Epithelial cell of esophagus (primary cell): ENCODE data around the gene HYLS1.
A peak's percentile ranks its signal among the peaks of the same experiment; 100 is the strongest.

Experiments
- DNase-seq: peaks from one replicate; pipeline ENCODE4 v3.0.0; 2010; ENCODE audit warnings: low read depth
- H3K4me3 ChIP-seq: 2 replicates; pipeline ENCODE4 v1.5.1; 2011; ENCODE audit warnings: mild to moderate bottlenecking, low read length, control low read depth
- CTCF ChIP-seq: IDR thresholded peaks from 2 replicates; pipeline ENCODE4 v1.5.1; 2011; ENCODE audit warnings: low read depth, mild to moderate bottlenecking, low read length, control low read depth, inconsistent platforms; ENCODE audit not compliant: insufficient read depth; ENCODE audit errors: missing control alignments

The HYLS1 gene

GRCh38 chr11:125871391-125872137 is 15.9 kb upstream of the HYLS1 start:
- no peak overlapping the region for H3K4me3 ChIP-seq
- TF ChIP-seq CTCF: peak; percentile 40
- peak; percentile 27 for DNase-seq

GRCh38 chr11:125872138-125872491 is 15.4 kb upstream of the HYLS1 start:
- no peak overlapping the region for H3K4me3 ChIP-seq
- DNase-seq: no peak
- no peak for TF ChIP-seq CTCF

GRCh38 chr11:125873881-125874555 is 13.4 kb upstream of the HYLS1 start:
- no peak for TF ChIP-seq CTCF
- H3K4me3 ChIP-seq: no peak overlapping the region
- DNase-seq: no peak

- peak; percentile 73 for DNase-seq
- peak; percentile 88 for TF ChIP-seq CTCF
- H3K4me3 ChIP-seq: no peak overlapping the region
These were observed 12.8 kb upstream of the HYLS1 start for GRCh38 chr11:125874556-125875124.

- no peak overlapping the region for H3K4me3 ChIP-seq
- TF ChIP-seq CTCF: no peak
- peak; percentile 57 for DNase-seq
These were observed 6.2 kb upstream of the HYLS1 start for GRCh38 chr11:125881291-125881690.

GRCh38 chr11:125883375-125883774 is 4.1 kb upstream of the HYLS1 start:
- peak; percentile 17 for DNase-seq
- TF ChIP-seq CTCF: no peak

GRCh38 chr11:125886997-125887372 is 483 bp upstream of the HYLS1 start:
- DNase-seq: peak; percentile 47
- H3K4me3 ChIP-seq: peak overlapping the region; percentile 75
- TF ChIP-seq CTCF: no peak

More at GRCh38 chr11:125883375-125883774, 4.1 kb upstream of the HYLS1 start:
- no peak overlapping the region for H3K4me3 ChIP-seq
